HL-60 (cell line): Measurements from ENCODE around the gene DOP1A.

Experiments
- DNase-seq, 2 experiments: peaks; one replicate each; pipeline ENCODE4 v3.0.0-alpha.2; 2010 to 2020; ENCODE audit warnings: low read depth in 1 of 2, low spot score in 1 of 2
- H3K27ac ChIP-seq: fragments of 250-450 bp; sonication (Bioruptor Pico); replicated peaks from 2 replicates; pipeline ENCODE4 v1.5.1; 2020; ENCODE audit warnings: mild to moderate bottlenecking, moderate library complexity
- H3K27me3 ChIP-seq: fragments of 250-450 bp; sonication (Bioruptor Pico); 2 replicates; pipeline ENCODE4 v1.5.1; 2021; ENCODE audit warnings: mild to moderate bottlenecking, moderate library complexity; ENCODE audit not compliant: insufficient read depth, poor library complexity, severe bottlenecking
- H3K4me3 ChIP-seq: replicated peaks from 2 replicates; pipeline ENCODE4 v1.5.1; 2011; ENCODE audit warnings: mild to moderate bottlenecking, control low read depth, low read length; ENCODE audit not compliant: insufficient read depth
- GABPA ChIP-seq: IDR thresholded peaks from 2 replicates; pipeline ENCODE4 v1.6.1; 2012; ENCODE audit warnings: low read depth
- POLR2AphosphoS5 ChIP-seq: IDR thresholded peaks from 2 replicates; pipeline ENCODE4 v1.6.1; 2012; ENCODE audit warnings: low read depth
- SPI1 ChIP-seq: IDR thresholded peaks from 2 replicates; pipeline ENCODE4 v1.6.1; 2012; ENCODE audit warnings: low read depth, mild to moderate bottlenecking, borderline replicate concordance
- TF ChIP-seq, protein P1 (sequence below): IDR thresholded peaks from 2 replicates; pipeline ENCODE4 v1.6.1; 2012; ENCODE audit warnings: low read depth; ENCODE audit not compliant: insufficient replicate concordance
- TF ChIP-seq, protein P2 (sequence below): IDR thresholded peaks from one replicate; pipeline ENCODE4 v1.5.1; 2011; ENCODE audit warnings: low read length, control low read depth, inconsistent platforms; ENCODE audit not compliant: insufficient read depth

Gene DOP1A

DNA sequence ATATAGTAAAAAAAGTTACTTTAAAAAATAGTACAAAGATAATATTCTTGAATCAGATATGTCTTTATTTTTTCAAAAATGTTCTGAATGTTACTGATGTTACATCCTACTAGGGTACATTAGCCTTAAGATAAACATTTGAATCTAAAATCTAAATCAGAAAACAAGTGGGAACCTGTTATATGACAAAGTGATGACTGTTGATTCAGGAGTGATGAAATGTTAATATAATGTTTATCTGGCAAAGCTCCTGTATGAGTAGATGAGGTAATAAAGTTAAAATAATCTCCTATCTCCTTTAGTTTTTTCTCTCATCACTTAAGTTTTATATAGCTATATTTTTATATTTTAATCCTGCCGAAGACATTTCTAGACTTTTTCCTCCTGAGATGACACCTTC is 4.2 kb downstream of the DOP1A start:
- no peak for DNase-seq
- Histone ChIP-seq H3K4me3 (no peak overlapping the region), H3K27me3 (no peaks in the 10 kb centered on the region), H3K27ac (no peak overlapping the region)
- no peak for TF ChIP-seq SPI1
- TF ChIP-seq GABPA: no peak
- TF ChIP-seq, protein P1, sequence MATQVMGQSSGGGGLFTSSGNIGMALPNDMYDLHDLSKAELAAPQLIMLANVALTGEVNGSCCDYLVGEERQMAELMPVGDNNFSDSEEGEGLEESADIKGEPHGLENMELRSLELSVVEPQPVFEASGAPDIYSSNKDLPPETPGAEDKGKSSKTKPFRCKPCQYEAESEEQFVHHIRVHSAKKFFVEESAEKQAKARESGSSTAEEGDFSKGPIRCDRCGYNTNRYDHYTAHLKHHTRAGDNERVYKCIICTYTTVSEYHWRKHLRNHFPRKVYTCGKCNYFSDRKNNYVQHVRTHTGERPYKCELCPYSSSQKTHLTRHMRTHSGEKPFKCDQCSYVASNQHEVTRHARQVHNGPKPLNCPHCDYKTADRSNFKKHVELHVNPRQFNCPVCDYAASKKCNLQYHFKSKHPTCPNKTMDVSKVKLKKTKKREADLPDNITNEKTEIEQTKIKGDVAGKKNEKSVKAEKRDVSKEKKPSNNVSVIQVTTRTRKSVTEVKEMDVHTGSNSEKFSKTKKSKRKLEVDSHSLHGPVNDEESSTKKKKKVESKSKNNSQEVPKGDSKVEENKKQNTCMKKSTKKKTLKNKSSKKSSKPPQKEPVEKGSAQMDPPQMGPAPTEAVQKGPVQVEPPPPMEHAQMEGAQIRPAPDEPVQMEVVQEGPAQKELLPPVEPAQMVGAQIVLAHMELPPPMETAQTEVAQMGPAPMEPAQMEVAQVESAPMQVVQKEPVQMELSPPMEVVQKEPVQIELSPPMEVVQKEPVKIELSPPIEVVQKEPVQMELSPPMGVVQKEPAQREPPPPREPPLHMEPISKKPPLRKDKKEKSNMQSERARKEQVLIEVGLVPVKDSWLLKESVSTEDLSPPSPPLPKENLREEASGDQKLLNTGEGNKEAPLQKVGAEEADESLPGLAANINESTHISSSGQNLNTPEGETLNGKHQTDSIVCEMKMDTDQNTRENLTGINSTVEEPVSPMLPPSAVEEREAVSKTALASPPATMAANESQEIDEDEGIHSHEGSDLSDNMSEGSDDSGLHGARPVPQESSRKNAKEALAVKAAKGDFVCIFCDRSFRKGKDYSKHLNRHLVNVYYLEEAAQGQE: no peak
- no peak for TF ChIP-seq POLR2AphosphoS5
- TF ChIP-seq, protein P2, sequence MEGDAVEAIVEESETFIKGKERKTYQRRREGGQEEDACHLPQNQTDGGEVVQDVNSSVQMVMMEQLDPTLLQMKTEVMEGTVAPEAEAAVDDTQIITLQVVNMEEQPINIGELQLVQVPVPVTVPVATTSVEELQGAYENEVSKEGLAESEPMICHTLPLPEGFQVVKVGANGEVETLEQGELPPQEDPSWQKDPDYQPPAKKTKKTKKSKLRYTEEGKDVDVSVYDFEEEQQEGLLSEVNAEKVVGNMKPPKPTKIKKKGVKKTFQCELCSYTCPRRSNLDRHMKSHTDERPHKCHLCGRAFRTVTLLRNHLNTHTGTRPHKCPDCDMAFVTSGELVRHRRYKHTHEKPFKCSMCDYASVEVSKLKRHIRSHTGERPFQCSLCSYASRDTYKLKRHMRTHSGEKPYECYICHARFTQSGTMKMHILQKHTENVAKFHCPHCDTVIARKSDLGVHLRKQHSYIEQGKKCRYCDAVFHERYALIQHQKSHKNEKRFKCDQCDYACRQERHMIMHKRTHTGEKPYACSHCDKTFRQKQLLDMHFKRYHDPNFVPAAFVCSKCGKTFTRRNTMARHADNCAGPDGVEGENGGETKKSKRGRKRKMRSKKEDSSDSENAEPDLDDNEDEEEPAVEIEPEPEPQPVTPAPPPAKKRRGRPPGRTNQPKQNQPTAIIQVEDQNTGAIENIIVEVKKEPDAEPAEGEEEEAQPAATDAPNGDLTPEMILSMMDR: no peak

DNA sequence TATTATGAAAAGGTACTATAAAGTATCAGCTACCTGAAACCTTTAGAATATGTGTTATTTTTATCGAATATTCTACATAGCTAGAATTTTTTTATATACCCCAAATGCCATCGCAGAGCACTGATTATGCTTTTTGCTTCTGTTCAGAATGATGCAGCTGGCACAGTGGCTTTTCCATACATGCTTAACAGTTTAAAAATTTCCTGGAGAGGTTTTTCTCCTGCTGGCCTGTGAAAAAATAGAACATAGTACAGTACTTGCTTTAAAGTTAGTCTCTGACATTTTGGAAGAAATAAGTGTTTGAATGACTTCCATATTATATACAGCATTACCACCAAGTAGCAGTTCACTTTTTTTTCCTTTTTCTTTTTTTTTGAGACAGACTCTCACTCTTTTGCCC is 5.3 kb downstream of the DOP1A start:
- Histone ChIP-seq H3K4me3 (no peak overlapping the region), H3K27ac (no peak overlapping the region), H3K27me3 (no peaks in the 10 kb centered on the region)
- no peak for DNase-seq
- TF ChIP-seq, protein P1: no peak
- TF ChIP-seq, protein P2: no peak
- TF ChIP-seq GABPA (no peak), SPI1 (no peak)

DNA sequence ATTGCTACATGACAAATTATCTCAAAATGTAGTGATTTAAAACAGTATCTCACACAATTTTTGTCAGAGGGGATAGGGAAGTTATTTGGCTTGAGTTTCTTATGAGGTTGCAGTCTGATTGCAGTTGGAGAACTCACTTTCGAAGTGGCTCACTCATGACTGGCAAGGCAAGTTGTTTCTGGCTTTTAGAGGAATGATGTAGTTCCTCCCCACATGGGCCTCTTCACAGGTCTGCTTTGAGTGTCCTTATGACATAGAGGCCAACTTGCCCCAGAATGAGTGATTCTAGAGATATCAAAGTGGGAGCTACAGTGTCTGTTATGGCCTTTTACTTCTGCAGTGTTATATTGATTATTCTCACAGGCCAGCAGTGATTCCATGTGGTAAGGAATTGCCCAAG is 6.1 kb downstream of the DOP1A start:
- DNase-seq: no peak
- Histone ChIP-seq H3K4me3 (no peak overlapping the region), H3K27me3 (no peaks in the 10 kb centered on the region), H3K27ac (no peak overlapping the region)
- TF ChIP-seq, protein P2: no peak
- no peak for TF ChIP-seq GABPA
- TF ChIP-seq SPI1: no peak

DNA sequence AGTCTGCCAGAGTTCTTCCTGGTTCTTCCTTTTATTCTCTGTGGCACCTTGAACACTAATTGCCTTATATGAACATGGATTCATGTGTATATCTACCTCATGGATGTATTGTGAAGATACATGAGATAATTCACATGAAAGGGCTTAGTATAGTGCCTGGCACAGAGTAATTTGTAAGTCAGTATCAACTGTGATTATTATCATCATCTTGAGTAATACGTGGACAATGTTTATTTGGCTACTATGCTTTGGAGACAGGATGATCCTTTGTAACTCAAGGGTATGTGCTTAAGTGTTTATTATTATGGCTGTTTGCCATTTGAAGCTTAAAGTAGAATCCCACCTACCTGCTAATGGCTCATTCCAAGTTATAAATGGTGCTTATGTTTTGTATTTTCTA is 16.0 kb downstream of the DOP1A start:
- no peaks in the 10 kb centered on the region for H3K27me3 ChIP-seq
- no peak for DNase-seq
- H3K4me3 ChIP-seq: no peak overlapping the region
- TF ChIP-seq, protein P2: no peak
- TF ChIP-seq SPI1: no peak
- no peak for TF ChIP-seq POLR2AphosphoS5
- TF ChIP-seq, protein P1: no peak
- no peak for TF ChIP-seq GABPA
- no peak overlapping the region for H3K27ac ChIP-seq
